Astrocyte (in vitro differentiated cells and primary cell): ENCODE results near the gene TSEN15. TPM values are rescaled to one million over a fixed set of nuclear protein-coding genes. Genes with fewer than 3 reads are reported as not detected.

Source experiments
- DNase-seq: peaks from one replicate; pipeline ENCODE4 v3.0.0-alpha.2; 2010; ENCODE audit warnings: low read depth
- FAIRE-seq: peaks from 2 replicates; lab custom pipeline; 2011; peaks lifted over from hg19 to GRCh38; lab: Jason Lieb, UNC
- H2AFZ ChIP-seq: 2 replicates; pipeline ENCODE4 v1.6.0; 2012; ENCODE audit warnings: low read depth, low read length, inconsistent platforms
- H3K27ac ChIP-seq: 2 replicates; pipeline ENCODE4 v1.5.1; 2011; ENCODE audit warnings: low read depth, low read length, inconsistent platforms
- H3K27me3 ChIP-seq: 2 replicates; pipeline ENCODE4 v1.6.0; 2011; ENCODE audit warnings: low read length, inconsistent platforms; ENCODE audit not compliant: insufficient read depth
- H3K36me3 ChIP-seq: 2 replicates; pipeline ENCODE4 v1.5.1; 2011; ENCODE audit warnings: low read length, inconsistent platforms; ENCODE audit not compliant: insufficient read depth
- H3K4me1 ChIP-seq: 2 replicates; pipeline ENCODE4 v1.5.1; 2011; ENCODE audit warnings: low read length, inconsistent platforms; ENCODE audit not compliant: insufficient read depth
- H3K4me2 ChIP-seq: 2 replicates; pipeline ENCODE4 v1.6.0; 2012; ENCODE audit warnings: low read length, inconsistent platforms
- H3K4me3 ChIP-seq: 2 replicates; pipeline ENCODE4 v1.5.1; 2011; ENCODE audit warnings: low read depth, mild to moderate bottlenecking, low read length, inconsistent platforms; ENCODE audit not compliant: insufficient read depth
- H3K79me2 ChIP-seq: 2 replicates; pipeline ENCODE4 v1.6.0; 2012; ENCODE audit warnings: mild to moderate bottlenecking, low read length, inconsistent platforms; ENCODE audit not compliant: insufficient read depth
- H3K9ac ChIP-seq: 2 replicates; pipeline ENCODE4 v1.6.0; 2012; ENCODE audit warnings: mild to moderate bottlenecking, low read length, inconsistent platforms
- H3K9me3 ChIP-seq: 2 replicates; pipeline ENCODE4 v1.5.1; 2012; ENCODE audit warnings: low read depth, mild to moderate bottlenecking, low read length, inconsistent platforms; ENCODE audit not compliant: insufficient read depth
- H4K20me1 ChIP-seq: 2 replicates; pipeline ENCODE4 v1.6.0; 2012; ENCODE audit warnings: low read length, inconsistent platforms; ENCODE audit not compliant: insufficient read depth
- H3K27ac Mint-ChIP-seq: one replicate; pipeline ENCODE4 v1.8.0; 2021; ENCODE audit warnings: mild to moderate bottlenecking, mixed read lengths; ENCODE audit not compliant: unreplicated experiment
- H3K27me3 Mint-ChIP-seq: one replicate; pipeline ENCODE4 v1.8.0; 2021; ENCODE audit warnings: low read depth, mixed read lengths; ENCODE audit not compliant: unreplicated experiment
- H3K36me3 Mint-ChIP-seq: one replicate; pipeline ENCODE4 v1.8.0; 2021; ENCODE audit warnings: low read depth, mixed read lengths; ENCODE audit not compliant: unreplicated experiment
- H3K4me1 Mint-ChIP-seq: one replicate; pipeline ENCODE4 v1.8.0; 2021; ENCODE audit warnings: low read depth, mixed read lengths; ENCODE audit not compliant: unreplicated experiment
- H3K4me3 Mint-ChIP-seq: one replicate; pipeline ENCODE4 v1.8.0; 2021; ENCODE audit warnings: mild to moderate bottlenecking, moderate library complexity, mixed read lengths; ENCODE audit not compliant: unreplicated experiment
- H3K9me3 Mint-ChIP-seq: one replicate; pipeline ENCODE4 v1.8.0; 2021; ENCODE audit warnings: mild to moderate bottlenecking, mixed read lengths; ENCODE audit not compliant: unreplicated experiment
- EZH2 ChIP-seq: IDR thresholded peaks from 2 replicates; pipeline ENCODE4 v1.6.1; 2012; ENCODE audit warnings: mild to moderate bottlenecking, low read length, inconsistent platforms; ENCODE audit not compliant: insufficient read depth
- total RNA-seq: library from RNA; stranded (reverse); gene quantifications from 2 replicates; pipeline ENCODE4 v1.2.1, GENCODE V29; 2021
- TF ChIP-seq, protein P1 (sequence below): IDR thresholded peaks from 2 replicates; pipeline ENCODE4 v1.5.1; 2011; ENCODE audit warnings: low read depth, mild to moderate bottlenecking, inconsistent platforms, low read length, moderate library complexity; ENCODE audit not compliant: insufficient read depth

TSEN15 gene
- total RNA-seq, 1 donor from 2014 or later = 28.0 TPM

DNA sequence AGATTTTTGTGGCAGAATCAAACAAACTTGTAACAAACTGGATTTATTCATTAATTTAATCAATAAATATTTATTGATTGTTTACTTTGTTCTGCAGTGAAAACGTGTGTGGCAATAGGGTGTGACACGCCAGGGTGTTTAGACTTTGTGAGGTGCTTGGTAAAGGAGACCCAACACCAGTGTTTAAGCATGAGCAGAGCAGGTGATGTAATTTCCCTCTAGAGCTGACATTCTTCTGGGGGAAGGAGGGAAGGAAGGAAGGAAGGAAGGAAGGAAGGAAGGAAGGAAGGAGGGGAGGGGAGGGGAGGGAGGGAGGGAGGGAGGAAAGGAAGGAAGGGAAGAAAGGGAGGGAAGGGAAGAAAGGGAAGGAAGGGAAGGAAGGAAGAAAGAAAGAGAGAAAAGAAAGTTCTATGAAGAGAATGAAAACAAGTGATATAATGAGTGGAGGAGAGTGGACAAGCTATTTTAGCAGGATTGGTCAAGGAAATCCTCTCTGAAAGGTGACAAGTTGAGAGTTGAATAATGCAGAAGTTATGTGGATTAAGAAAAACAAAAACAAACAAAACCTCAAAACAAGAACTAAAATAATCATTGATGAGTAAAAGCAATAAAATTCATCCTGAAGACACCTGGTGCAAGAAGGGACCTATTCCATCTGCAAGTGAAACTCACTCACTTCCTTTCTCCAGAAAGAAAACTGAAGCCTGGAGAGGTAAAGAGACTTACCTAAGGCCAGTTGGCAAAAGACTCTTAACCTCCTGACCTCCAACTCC is 60.8 kb downstream of the TSEN15 start:
- H2AFZ ChIP-seq = no peak overlapping the region
- Mint-ChIP-seq H3K36me3 (peaks cover 3% of the 10 kb centered on the region), H3K9me3 (no peaks in the 10 kb centered on the region), H3K4me3 (no peak overlapping the region), H3K27ac (no peak overlapping the region), H3K27me3 (no peaks in the 10 kb centered on the region), H3K4me1 (peaks cover 16% of the 10 kb centered on the region)
- H3K4me1 ChIP-seq = no peaks in the 10 kb centered on the region
- H3K27ac ChIP-seq = no peak overlapping the region
- no peaks in the 10 kb centered on the region for H3K36me3 ChIP-seq
- FAIRE-seq = no peak
- no peak overlapping the region for H3K9ac ChIP-seq
- no peaks in the 10 kb centered on the region for H3K27me3 ChIP-seq
- DNase-seq = no peak
- no peaks in the 10 kb centered on the region for H3K9me3 ChIP-seq
- H3K79me2 ChIP-seq = no peaks in the 10 kb centered on the region
- no peaks in the 10 kb centered on the region for H4K20me1 ChIP-seq
- TF ChIP-seq, protein P1, sequence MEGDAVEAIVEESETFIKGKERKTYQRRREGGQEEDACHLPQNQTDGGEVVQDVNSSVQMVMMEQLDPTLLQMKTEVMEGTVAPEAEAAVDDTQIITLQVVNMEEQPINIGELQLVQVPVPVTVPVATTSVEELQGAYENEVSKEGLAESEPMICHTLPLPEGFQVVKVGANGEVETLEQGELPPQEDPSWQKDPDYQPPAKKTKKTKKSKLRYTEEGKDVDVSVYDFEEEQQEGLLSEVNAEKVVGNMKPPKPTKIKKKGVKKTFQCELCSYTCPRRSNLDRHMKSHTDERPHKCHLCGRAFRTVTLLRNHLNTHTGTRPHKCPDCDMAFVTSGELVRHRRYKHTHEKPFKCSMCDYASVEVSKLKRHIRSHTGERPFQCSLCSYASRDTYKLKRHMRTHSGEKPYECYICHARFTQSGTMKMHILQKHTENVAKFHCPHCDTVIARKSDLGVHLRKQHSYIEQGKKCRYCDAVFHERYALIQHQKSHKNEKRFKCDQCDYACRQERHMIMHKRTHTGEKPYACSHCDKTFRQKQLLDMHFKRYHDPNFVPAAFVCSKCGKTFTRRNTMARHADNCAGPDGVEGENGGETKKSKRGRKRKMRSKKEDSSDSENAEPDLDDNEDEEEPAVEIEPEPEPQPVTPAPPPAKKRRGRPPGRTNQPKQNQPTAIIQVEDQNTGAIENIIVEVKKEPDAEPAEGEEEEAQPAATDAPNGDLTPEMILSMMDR = no peak
- no peak for TF ChIP-seq EZH2
- H3K4me2 ChIP-seq = no peak overlapping the region
- no peak overlapping the region for H3K4me3 ChIP-seq

DNA sequence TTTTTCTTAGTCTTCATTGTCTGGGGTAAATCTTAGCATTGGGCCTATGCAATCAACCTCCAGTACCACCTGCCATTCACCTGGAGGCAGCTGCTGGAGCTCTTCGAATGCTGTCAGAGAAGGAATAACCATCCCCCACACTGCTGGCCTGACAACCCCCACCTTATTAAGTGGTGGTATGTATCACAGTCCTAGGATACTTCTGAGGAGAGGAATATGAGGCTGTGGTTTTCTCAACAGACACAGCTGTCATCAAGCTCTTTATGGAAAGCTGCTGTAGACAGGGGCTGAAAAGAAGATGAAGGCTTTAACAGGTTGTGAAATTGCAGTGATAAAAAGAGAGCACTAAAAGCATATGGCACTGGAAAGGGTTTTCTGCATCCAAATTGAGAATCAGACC is 61.7 kb downstream of the TSEN15 start:
- Mint-ChIP-seq H3K27me3 (no peaks in the 10 kb centered on the region), H3K4me1 (peaks cover 21% of the 10 kb centered on the region), H3K4me3 (peak overlapping the region; percentile 60), H3K36me3 (peaks cover 3% of the 10 kb centered on the region), H3K27ac (no peak overlapping the region), H3K9me3 (no peaks in the 10 kb centered on the region)
- Histone ChIP-seq H2AFZ (no peak overlapping the region), H3K36me3 (no peaks in the 10 kb centered on the region), H4K20me1 (no peaks in the 10 kb centered on the region), H3K9ac (no peak overlapping the region), H3K4me1 (peaks cover 2% of the 10 kb centered on the region), H3K4me3 (no peak overlapping the region), H3K27ac (no peak overlapping the region), H3K79me2 (no peaks in the 10 kb centered on the region), H3K9me3 (no peaks in the 10 kb centered on the region), H3K4me2 (no peak overlapping the region), H3K27me3 (no peaks in the 10 kb centered on the region)
- FAIRE-seq = no peak
- no peak for TF ChIP-seq EZH2
- TF ChIP-seq, protein P1 = no peak
- peak; percentile 23 for DNase-seq

DNA sequence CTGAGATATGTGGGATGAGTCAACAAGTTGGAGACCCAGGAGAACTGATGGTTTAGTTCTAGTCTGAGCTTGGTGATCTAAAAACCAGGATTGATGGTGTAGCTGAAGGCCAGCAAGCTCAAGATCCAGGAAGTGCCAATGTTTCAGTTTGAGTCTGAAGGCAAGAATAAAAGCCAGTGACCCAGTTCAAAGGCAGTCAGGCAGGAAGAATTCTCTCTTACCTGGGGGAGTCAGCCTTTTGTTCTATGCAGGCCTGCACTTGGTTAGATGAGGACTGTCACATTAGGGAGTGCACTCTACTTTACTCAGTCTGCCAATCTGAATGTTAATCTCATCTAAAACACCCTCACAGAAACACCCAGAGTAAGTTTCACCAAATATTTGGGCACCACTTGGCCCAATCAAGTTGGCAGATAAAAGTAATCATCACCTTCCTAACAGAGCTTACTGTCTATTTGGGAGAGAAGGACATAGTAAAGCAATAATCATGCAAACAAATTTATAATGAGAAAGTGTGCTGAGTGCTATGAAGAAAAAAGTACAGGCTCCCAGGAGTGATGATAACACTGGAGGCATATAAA is 63.4 kb downstream of the TSEN15 start:
- H3K27me3 Mint-ChIP-seq = no peaks in the 10 kb centered on the region
- Histone ChIP-seq H3K27me3 (no peaks in the 10 kb centered on the region), H3K4me3 (no peak overlapping the region), H3K27ac (no peak overlapping the region), H4K20me1 (no peaks in the 10 kb centered on the region), H2AFZ (no peak overlapping the region), H3K9me3 (no peaks in the 10 kb centered on the region), H3K4me1 (peaks cover 4% of the 10 kb centered on the region), H3K9ac (no peak overlapping the region), H3K36me3 (no peaks in the 10 kb centered on the region), H3K79me2 (no peaks in the 10 kb centered on the region), H3K4me2 (no peak overlapping the region)
- H3K27ac Mint-ChIP-seq = peak overlapping the region; percentile 28
- H3K36me3 Mint-ChIP-seq = peaks cover 3% of the 10 kb centered on the region
- no peak for FAIRE-seq
- TF ChIP-seq EZH2 = no peak
- TF ChIP-seq, protein P1 = no peak
- H3K4me3 Mint-ChIP-seq = no peak overlapping the region
- DNase-seq = no peak
- no peaks in the 10 kb centered on the region for H3K9me3 Mint-ChIP-seq
- H3K4me1 Mint-ChIP-seq = peaks cover 23% of the 10 kb centered on the region
